Ishikawa (cell line): ENCODE measurements around the gene USP4.

ENCODE experiments used
- CEBPB ChIP-seq: IDR thresholded peaks from 2 replicates; pipeline ENCODE4 v1.6.1; 2012
- CREB1 ChIP-seq: IDR thresholded peaks from 2 replicates; pipeline ENCODE4 v1.6.1; 2012; ENCODE audit warnings: low read depth
- NFIC ChIP-seq: IDR thresholded peaks from 2 replicates; pipeline ENCODE4 v1.6.1; 2012
- RAD21 ChIP-seq: IDR thresholded peaks from 2 replicates; pipeline ENCODE4 v1.6.1; 2012; ENCODE audit warnings: low read depth
- TAF1 ChIP-seq: IDR thresholded peaks from 2 replicates; pipeline ENCODE4 v1.6.1; 2012; ENCODE audit warnings: low read depth, mild to moderate bottlenecking
- YY1 ChIP-seq: IDR thresholded peaks from 2 replicates; pipeline ENCODE4 v1.6.1; 2012; ENCODE audit warnings: low read depth
- ZBTB7A ChIP-seq: IDR thresholded peaks from 2 replicates; pipeline ENCODE4 v1.6.1; 2012; ENCODE audit warnings: low read depth
- TF ChIP-seq, protein P1 (sequence below): IDR thresholded peaks from 2 replicates; pipeline ENCODE4 v1.6.1; 2012
- TF ChIP-seq, protein P2 (sequence below): IDR thresholded peaks from 2 replicates; pipeline ENCODE4 v1.6.1; 2012; ENCODE audit warnings: low read depth, mild to moderate bottlenecking

DNA sequence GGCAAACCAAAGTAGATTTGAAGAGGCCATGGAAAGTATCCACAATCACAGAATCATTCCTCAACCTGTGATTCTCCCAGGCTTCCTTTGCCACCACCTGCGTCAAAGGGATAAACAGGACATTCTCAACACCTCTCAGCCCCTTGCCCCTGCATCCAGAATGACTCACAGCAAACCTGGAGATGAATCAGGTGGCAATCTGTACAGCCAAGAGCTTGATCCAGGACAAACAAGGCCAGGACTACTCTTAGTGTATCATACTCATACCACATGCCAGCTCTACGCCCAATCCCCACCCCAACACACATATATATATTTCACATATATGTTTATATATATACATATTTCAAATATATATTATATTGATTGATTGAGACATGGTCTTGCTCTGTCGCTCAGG, 39.3 kb downstream of the USP4 start:
- TF ChIP-seq RAD21 (no peak), NFIC (no peak), YY1 (no peak), CREB1 (no peak), TAF1 (no peak), CEBPB (no peak), ZBTB7A (no peak)
- TF ChIP-seq, protein P1, sequence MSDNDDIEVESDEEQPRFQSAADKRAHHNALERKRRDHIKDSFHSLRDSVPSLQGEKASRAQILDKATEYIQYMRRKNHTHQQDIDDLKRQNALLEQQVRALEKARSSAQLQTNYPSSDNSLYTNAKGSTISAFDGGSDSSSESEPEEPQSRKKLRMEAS = no peak
- TF ChIP-seq, protein P2, sequence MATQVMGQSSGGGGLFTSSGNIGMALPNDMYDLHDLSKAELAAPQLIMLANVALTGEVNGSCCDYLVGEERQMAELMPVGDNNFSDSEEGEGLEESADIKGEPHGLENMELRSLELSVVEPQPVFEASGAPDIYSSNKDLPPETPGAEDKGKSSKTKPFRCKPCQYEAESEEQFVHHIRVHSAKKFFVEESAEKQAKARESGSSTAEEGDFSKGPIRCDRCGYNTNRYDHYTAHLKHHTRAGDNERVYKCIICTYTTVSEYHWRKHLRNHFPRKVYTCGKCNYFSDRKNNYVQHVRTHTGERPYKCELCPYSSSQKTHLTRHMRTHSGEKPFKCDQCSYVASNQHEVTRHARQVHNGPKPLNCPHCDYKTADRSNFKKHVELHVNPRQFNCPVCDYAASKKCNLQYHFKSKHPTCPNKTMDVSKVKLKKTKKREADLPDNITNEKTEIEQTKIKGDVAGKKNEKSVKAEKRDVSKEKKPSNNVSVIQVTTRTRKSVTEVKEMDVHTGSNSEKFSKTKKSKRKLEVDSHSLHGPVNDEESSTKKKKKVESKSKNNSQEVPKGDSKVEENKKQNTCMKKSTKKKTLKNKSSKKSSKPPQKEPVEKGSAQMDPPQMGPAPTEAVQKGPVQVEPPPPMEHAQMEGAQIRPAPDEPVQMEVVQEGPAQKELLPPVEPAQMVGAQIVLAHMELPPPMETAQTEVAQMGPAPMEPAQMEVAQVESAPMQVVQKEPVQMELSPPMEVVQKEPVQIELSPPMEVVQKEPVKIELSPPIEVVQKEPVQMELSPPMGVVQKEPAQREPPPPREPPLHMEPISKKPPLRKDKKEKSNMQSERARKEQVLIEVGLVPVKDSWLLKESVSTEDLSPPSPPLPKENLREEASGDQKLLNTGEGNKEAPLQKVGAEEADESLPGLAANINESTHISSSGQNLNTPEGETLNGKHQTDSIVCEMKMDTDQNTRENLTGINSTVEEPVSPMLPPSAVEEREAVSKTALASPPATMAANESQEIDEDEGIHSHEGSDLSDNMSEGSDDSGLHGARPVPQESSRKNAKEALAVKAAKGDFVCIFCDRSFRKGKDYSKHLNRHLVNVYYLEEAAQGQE = no peak
